NCI-H82 treated with DMSO at 0.1 percent for 48 hours (cell line): ENCODE measurements around the gene TAMALIN.

Source experiments
- DNase-seq: peaks from one replicate; lab custom pipeline; 2025; ENCODE audit not compliant: unreplicated experiment; lab: John Stamatoyannopoulos, UW

Gene TAMALIN

GRCh38 chr12:52054833-52055730, 48.3 kb downstream of the TAMALIN start:
- DNase-seq: no peak

DNA sequence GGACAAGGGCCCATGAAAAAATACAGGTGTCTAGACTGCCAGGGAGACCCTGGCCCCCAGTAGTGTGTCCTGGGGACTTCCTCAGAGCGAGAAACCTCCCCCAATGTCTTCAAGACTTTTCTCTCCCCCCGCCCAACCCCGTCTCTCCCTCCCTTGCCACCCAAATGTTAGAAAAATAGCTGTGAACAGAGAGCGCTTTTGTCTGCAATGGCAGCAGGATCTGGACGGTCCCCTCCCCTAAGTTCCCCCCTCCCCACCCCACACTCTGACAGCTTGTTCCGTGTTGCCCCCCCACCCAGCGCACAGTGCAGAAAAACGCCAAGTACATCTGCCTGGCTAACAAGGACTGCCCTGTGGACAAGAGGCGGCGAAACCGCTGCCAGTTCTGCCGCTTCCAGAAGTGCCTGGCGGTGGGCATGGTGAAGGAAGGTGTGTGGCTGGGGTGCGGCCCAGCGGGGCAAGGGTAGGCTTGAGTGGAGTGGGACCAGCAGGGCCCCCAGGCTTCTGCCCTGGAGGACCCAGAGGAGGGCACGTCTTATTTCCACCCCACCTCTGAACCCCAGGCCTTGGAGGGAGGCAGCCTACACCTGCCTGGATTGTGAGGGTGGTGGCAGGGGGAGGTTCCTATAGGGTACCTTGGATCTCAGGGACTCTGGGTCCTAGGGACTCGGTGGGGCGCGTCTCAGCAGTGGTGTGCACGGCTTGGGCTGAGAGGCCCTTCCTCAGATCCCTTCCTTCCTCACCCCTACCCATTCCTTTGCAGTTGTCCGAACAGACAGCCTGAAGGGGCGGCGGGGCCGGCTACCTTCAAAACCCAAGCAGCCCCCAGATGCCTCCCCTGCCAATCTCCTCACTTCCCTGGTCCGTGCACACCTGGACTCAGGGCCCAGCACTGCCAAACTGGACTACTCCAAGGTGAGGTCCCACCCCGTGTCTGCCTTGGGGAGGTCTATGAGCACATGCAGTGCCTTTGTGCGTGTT, 49.3 kb downstream of the TAMALIN start:
- no peak for DNase-seq

- no peak for DNase-seq
These were observed 50.3 kb downstream of the TAMALIN start for GRCh38 chr12:52056801-52057637.

DNA sequence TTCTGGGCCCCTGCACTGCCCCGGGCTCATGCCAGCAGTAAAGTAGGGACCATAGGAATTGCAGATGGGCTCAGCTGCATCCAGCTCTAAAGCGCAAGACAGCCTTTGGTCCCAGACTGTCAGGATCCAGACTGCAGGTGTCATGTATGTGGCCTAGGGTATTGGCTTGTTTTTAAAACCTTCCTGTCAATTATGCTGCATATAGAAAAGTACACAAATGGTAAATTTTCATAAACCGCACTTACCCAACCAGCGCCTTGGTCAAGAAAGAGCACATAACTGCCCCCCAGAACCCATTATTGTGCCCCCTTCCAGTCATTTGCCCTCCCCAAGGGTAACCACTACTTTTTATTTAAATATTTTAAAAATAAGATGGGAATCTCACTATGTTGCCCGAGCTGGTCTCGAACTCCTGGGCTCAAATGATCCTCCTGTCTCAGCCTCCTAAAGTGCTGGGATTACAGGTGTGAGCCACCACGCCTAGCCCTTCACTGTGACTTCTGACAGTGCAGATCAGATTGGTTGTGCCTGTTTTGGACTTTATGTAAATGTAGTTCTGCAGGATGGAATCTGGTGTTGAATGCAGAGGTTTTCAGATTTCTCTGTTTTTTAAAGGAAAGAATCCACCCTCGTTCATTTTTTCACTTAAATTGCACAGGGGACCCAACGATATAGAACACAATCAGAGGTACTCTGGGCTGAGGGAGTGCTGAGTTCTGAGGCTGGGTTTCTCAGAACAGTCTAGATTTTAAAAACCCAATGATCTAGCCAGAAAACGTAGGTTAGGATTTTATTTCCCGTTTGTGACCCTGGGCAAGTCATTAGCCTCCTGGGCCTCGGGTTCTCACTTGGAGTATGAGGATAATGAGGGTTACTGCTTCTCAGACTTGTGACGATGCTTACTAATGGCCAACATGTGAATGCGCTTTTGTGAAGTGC, 51.2 kb downstream of the TAMALIN start:
- DNase-seq: no peak

- no peak for DNase-seq
These were observed 52.0 kb downstream of the TAMALIN start for GRCh38 chr12:52058631-52059361.

GRCh38 chr12:52059582-52060497, 53.1 kb downstream of the TAMALIN start:
- DNase-seq: no peak

DNA sequence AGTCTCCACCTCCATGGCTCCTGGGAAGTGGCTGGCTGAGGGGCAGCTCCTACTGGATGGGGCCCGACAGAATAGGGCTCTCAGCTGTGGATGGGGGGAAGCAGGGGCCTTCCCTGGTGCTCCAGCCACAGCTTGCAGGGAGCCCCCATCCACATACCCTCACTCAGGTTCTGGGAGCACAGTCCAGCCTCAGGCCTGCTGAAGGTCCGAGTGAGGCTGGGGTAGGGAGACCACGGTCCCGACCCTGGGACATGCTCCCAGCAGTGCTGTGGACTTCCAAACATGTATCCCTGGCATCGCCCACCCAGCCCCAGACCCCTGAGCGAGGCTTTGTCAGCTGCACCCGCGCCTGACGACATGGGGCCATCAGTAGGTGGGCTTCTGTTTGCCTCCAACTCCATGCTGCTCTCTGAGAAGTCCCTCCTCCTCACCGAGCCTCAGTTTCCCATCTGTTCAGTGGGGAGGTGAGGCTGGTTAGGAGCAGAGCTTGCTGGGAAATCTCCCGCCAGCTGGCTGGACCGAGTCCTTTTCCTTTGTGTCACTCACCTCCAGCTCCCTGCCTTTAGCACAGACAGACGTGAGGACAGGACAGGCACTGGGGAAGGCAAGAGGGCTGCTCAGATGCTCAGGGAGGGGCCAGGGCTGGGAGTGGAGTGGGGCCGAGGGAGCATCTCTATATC, 53.9 kb downstream of the TAMALIN start:
- DNase-seq: no peak

GRCh38 chr12:52061470-52062166, 54.9 kb downstream of the TAMALIN start:
- DNase-seq: no peak

DNA sequence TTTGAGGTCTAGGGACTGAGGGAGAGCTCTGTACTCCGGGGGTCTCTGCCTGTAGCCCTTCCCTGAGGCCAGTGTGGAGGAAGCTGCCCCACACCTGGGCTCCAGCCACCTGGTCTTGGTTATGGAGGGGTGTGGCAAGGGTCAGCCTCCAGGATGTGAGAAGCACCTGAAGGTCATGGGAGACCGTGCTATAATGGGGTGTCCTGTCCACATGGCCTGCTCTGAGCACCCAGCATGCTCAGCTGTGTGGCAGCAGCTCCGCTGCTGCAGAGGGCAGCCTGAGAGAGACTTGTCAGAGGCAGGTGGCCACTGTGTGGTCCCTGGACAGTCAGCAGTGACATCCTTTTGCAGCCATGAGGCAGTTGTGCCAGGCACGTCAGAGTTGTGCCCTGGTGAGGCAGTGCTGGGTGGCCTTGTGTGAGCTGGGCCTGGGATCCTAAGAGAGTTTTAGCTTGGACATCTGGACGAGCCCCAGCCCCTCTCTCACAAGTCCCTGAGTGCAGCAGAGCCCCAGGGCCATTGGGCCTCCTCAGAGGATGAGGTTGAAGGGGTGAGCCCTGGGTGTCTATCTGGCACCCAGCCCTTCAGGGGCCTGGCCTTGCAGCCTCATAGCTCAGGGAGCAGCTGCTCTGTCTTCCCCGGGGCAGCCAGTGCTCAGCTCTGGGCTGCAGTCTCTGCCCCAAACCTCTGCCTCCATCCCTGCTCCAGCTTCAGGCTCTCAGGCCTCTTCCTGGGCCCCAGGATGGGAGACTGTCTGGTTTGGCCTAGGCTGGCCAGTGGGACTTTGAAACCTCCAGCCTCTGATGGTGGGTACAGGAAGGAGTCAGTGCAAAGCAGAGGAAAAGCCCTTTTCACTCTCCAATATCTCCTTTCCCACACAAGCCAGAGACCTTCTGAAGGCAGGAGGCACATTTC, 55.7 kb downstream of the TAMALIN start:
- no peak for DNase-seq

DNA sequence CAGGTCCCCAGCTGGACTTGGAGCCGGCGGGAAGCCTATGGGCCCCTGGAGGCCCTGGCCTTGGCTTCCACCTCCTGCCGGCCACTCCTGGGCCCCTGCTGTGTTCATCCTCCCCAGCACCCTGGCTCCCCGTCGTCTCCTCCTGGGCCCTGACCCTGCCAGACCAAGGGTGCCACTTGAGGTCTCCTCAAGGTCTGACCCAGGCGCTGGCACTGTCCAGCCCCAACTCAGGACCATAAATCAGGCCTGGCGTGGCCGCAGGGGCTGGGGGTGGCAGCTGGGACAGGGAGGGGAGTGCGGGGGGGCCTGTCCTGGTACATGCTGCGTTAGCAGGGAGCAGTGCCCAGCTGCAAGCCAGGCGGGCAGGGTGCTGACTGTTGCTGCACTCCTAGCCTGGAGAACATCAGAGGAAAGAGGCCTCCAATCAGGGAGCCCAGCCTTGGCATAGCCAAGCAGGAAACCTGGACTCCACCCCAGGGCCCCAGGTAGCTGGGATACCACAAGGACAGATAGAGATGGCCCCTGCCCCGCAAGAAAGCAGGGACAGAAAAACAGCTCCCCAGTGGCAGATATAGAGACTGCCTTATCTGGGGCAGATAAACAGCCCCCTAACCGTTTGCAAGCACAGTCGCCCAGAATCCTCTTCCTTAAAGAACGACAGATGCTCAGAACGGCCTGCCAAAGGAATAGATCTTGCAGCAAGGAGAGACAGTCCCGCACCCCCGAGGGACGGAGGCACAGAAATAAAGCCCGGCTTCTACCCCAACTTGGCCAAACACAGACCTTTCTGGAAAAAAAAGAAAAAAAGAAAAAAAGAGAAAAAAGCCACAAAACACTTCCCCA, 56.6 kb downstream of the TAMALIN start:
- DNase-seq: no peak

GRCh38 chr12:52063981-52064649, 57.4 kb downstream of the TAMALIN start:
- no peak for DNase-seq
